Hematopoietic multipotent progenitor cell treated with erythropoietin and hydrocortisone succinate and interleukin-3 and kit ligand, for 15 days (in vitro differentiated cells): ENCODE data around the gene SLC22A31.
"Not testable (repeated sequence)": the region's sequence is repeated elsewhere in the genome, so short reads cannot be mapped to it uniquely, and the experiment has no call there.

Experiments
- DNase-seq: peaks from one replicate; pipeline ENCODE4 v3.0.0-alpha.2; 2015; ENCODE audit warnings: low spot score

SLC22A31 gene

DNA sequence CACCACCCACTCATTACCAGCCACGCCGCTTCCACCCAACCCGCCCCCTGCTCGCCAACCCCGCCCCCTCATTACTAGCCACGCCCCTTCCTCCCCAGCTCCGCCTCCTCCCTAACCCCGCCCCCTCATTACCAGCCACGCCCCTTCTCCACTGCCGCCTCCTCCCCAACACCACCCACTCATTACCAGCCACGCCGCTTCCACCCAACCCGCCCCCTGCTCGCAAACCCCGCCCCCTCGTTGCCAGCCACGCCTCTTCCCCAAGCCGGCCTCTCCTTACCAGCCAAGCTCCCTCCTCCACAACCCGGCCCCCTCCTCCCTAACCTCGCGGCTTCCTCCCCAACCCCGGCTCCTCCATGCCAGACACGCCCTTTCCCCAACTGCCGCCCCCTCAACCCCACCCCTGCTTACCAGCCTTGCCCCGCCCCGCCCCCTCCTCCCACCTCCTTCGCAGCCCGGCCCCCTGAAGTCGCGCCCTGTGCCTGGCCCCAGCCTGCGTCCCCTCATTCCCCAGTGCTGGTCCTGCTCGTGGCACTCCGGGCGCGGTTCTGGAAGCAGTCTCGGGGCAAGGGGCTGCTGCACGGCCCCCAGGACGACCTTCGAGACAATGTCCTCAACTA is 7.3 kb downstream of the SLC22A31 start:
- DNase-seq, result no peak

GRCh38 chr16:89192186-89192955 is 8.0 kb downstream of the SLC22A31 start:
- peak; percentile 51 for DNase-seq

GRCh38 chr16:89191901-89192185 is 8.5 kb downstream of the SLC22A31 start:
- no peak for DNase-seq

GRCh38 chr16:89191033-89191900 is 9.1 kb downstream of the SLC22A31 start:
- no peak for DNase-seq

GRCh38 chr16:89190150-89190958 is 10.0 kb downstream of the SLC22A31 start:
- no peak for DNase-seq

GRCh38 chr16:89189358-89190025 is 10.8 kb downstream of the SLC22A31 start:
- DNase-seq, result no peak

DNA sequence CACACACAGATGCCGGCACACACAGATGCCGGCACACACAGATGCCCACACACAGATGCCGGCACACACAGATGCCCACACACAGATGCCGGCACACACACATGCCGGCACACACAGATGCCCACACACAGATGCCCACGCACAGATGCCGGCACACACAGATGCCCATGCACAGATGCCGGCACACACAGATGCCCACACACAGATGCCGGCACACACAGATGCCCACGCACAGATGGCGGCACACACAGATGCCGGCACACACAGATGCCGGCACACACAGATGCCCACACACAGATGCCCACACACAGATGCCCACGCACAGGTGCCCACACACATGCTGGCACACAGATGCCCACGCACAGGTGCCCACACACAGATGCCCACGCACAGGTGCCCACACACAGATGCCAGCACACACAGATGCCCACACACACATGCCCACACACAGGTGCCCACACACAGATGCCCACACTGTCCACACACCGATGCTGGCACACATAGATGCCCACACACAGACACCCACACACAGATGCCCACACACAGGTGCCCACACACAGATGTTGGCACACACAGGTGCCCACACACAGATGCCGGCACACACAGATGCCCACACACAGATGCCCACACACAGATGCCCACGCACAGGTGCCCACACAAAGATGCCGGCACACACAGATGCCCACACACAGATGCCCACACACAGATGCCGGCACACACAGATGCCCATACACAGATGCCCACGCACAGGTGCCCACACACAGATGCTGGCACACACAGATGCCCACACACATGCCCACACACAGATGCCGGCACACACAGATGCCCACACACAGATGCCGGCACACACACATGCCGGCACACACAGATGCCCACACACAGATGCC is 11.6 kb downstream of the SLC22A31 start:
- DNase-seq, result not testable (repeated sequence)

- DNase-seq, result no peak
These were observed 12.5 kb downstream of the SLC22A31 start for GRCh38 chr16:89187770-89188392.

- no peak for DNase-seq
These were observed 13.1 kb downstream of the SLC22A31 start for GRCh38 chr16:89187032-89187769.

- DNase-seq, result not testable (repeated sequence)
These were observed 13.7 kb downstream of the SLC22A31 start for GRCh38 chr16:89186593-89187031.

DNA sequence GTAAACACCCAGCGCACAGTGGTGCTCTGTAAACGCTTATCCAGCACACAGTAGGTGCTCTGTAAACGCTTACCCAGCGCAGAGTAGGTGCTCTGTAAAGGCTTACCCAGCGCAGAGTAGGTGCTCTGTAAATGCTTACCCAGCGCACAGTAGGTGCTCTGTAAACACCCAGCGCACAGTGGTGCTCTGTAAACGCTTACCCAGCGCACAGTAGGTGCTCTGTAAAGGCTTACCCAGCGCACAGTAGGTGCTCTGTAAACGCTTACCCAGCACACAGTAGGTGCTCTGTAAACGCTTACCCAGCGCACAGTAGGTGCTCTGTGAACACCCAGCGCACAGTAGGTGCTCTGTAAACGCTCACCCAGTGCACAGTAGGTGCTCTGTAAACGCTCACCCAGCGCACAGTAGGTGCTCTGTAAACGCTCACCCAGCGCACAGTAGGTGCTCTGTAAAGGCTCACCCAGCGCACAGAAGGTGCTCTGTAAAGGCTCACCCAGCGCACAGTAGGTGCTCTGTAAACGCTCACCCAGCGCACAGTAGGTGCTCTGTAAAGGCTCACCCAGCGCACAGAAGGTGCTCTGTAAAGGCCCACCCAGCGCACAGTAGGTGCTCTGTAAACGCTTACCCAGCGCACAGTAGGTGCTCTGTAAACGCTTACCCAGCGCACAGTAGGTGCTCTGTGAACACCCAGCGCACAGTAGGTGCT is 14.3 kb downstream of the SLC22A31 start:
- DNase-seq, result not testable (repeated sequence)

DNA sequence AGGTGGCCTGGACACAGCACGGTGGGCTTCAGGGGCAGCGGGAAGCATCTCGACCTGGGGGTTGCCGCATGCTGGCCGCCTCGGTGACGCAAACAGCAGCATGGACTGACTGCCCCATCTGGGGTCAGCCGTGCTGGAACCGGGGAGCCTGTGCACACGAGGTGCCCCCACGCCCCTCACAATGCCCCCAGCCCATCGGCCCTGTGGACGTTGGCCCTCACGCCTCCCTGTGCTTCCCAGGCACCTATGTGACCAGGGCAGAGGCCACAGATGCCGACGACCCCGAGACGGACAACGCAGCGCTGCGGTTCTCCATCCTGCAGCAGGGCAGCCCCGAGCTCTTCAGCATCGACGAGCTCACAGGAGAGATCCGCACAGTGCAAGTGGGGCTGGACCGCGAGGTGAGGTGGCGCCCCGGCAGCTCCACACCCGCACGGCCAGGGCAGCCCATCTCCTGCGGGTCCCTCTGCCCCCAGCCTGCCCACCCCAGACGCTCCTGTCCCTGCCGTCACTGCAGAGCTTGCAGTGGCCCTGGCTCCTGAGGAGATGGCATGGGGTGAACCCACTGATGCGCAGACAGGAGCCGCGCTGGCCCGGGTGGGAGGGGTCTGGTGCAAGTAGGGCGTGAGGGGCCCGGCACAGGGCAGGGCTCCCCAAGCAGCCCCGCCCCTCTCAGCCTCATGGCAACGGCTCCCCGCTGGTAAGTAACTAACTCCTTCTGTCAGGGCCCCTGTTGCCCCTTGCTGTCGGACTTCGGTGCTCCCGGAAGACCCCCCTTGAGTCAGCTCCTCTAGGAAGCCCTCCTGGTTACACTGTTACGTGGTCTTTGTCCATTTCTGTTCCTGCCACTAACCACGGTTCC is 15.2 kb downstream of the SLC22A31 start:
- DNase-seq, result no peak

- no peak for DNase-seq
These were observed 15.7 kb downstream of the SLC22A31 start for GRCh38 chr16:89184677-89184932.

DNA sequence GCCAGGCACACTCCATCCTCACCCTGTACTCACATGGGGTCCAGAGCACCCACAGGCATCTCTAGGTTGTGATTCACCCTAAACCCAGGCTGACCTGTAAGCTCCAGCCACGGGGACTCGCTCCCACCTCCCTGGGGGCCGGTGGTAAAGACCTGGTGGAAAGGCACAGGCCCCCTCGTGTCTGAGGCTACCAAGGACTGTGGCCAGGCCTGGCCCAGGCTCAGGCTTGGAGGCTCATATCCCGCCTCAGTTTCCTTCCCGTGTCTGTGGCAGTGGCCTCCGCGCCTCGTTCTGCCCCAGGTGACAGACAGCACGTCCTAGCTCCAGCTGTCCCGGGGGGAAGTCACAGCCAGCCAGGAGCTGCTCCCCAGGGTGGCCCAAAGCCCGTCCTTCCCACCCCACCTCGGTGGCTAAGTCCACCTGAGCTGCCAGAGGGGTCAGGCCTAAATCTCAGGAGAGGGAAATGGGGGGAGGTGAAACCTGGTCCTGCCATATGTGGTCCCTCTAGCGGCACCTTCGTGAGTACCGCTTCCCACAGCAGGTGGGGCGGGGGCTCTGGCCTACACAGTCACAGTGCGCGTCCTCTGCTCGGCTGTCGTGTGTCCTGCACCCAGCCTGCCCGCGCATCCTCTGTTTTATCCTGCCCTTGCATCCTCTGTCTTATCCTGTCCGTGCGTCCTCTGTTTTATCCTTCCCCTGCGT is 16.2 kb downstream of the SLC22A31 start:
- DNase-seq, result no peak

GRCh38 chr16:89183463-89183862 is 16.9 kb downstream of the SLC22A31 start:
- no peak for DNase-seq

GRCh38 chr16:89179656-89180315 is 20.6 kb downstream of the SLC22A31 start:
- no peak for DNase-seq

DNA sequence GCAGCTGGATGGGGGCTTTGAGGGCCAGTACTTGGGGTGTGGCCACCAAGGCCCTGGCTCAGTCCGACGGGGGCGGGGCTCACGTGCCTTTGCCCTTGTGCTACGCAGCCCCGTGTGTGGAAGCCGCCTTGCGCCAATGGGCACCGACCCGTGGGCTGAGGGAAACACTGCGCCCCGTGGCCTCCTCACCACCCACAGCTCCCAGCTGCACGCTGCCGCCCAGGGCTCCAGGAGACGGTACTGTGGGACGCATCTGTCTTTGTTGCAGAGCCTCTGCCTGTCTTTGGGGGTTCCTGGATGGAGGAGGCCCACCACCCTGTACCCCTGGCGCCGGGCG is 21.2 kb downstream of the SLC22A31 start:
- no peak for DNase-seq
